Measurements from ENCODE around the gene EXOC2. TPM values are rescaled to one million over a fixed set of nuclear protein-coding genes. Genes with fewer than 3 reads are reported as not detected.

Gene EXOC2
- total RNA-seq, 1 experiment from 2014 or later = 67.3 TPM

- in situ Hi-C loops (cut with HindIII; ENCODE audit: low pct_unique_long_range_greater_than_20kb, low sequenced_read_pairs) = no loop called here
- DNase-seq (ENCODE audit: low read depth, low spot score) = no peak
These were observed 164.8 kb downstream of the EXOC2 start for GRCh38 chr6:527989-528673.

- DNase-seq (ENCODE audit: low read depth, low spot score) = peak; percentile 43
- in situ Hi-C loops (cut with HindIII; ENCODE audit: low pct_unique_long_range_greater_than_20kb, low sequenced_read_pairs) = no loop called here
These were observed 168.1 kb downstream of the EXOC2 start for GRCh38 chr6:524803-525202.

GRCh38 chr6:520820-521219, 172.1 kb downstream of the EXOC2 start:
- in situ Hi-C loops (cut with HindIII; ENCODE audit: low pct_unique_long_range_greater_than_20kb, low sequenced_read_pairs) = no loop called here
- DNase-seq (ENCODE audit: low read depth, low spot score) = no peak

GRCh38 chr6:518218-518617, 174.7 kb downstream of the EXOC2 start:
- in situ Hi-C loops (cut with HindIII; ENCODE audit: low pct_unique_long_range_greater_than_20kb, low sequenced_read_pairs) = no loop called here
- no peak for DNase-seq (ENCODE audit: low read depth, low spot score)

GRCh38 chr6:516213-516612, 176.7 kb downstream of the EXOC2 start:
- DNase-seq (ENCODE audit: low read depth, low spot score) = no peak
- in situ Hi-C loops (cut with HindIII; ENCODE audit: low pct_unique_long_range_greater_than_20kb, low sequenced_read_pairs) = no loop called here

- no peak for DNase-seq (ENCODE audit: low read depth, low spot score)
- in situ Hi-C loops (cut with HindIII; ENCODE audit: low pct_unique_long_range_greater_than_20kb, low sequenced_read_pairs) = no loop called here
These were observed 177.7 kb downstream of the EXOC2 start for GRCh38 chr6:515267-515666.

- DNase-seq (ENCODE audit: low read depth, low spot score) = no peak
- in situ Hi-C loops (cut with HindIII; ENCODE audit: low pct_unique_long_range_greater_than_20kb, low sequenced_read_pairs) = no loop called here
These were observed 178.5 kb downstream of the EXOC2 start for GRCh38 chr6:514396-514978.

- no peak for DNase-seq (ENCODE audit: low read depth, low spot score)
- in situ Hi-C loops (cut with HindIII; ENCODE audit: low pct_unique_long_range_greater_than_20kb, low sequenced_read_pairs) = no loop called here
These were observed 179.0 kb downstream of the EXOC2 start for GRCh38 chr6:513961-514360.

GRCh38 chr6:513058-513457, 179.9 kb downstream of the EXOC2 start:
- no peak for DNase-seq (ENCODE audit: low read depth, low spot score)
- in situ Hi-C loops (cut with HindIII; ENCODE audit: low pct_unique_long_range_greater_than_20kb, low sequenced_read_pairs) = no loop called here

GRCh38 chr6:511488-512137, 181.3 kb downstream of the EXOC2 start:
- in situ Hi-C loops (cut with HindIII; ENCODE audit: low pct_unique_long_range_greater_than_20kb, low sequenced_read_pairs) = no loop called here
- no peak for DNase-seq (ENCODE audit: low read depth, low spot score)

GRCh38 chr6:509676-510075, 183.3 kb downstream of the EXOC2 start:
- DNase-seq (ENCODE audit: low read depth, low spot score) = no peak
- in situ Hi-C loops (cut with HindIII; ENCODE audit: low pct_unique_long_range_greater_than_20kb, low sequenced_read_pairs) = no loop called here

- no peak for DNase-seq (ENCODE audit: low read depth, low spot score)
- in situ Hi-C loops (cut with HindIII; ENCODE audit: low pct_unique_long_range_greater_than_20kb, low sequenced_read_pairs) = no loop called here
These were observed 184.3 kb downstream of the EXOC2 start for GRCh38 chr6:508614-509013.

GRCh38 chr6:508006-508405, 184.9 kb downstream of the EXOC2 start:
- in situ Hi-C loops (cut with HindIII; ENCODE audit: low pct_unique_long_range_greater_than_20kb, low sequenced_read_pairs) = no loop called here
- no peak for DNase-seq (ENCODE audit: low read depth, low spot score)

- DNase-seq (ENCODE audit: low read depth, low spot score) = no peak
- in situ Hi-C loops (cut with HindIII; ENCODE audit: low pct_unique_long_range_greater_than_20kb, low sequenced_read_pairs) = no loop called here
These were observed 185.9 kb downstream of the EXOC2 start for GRCh38 chr6:506920-507622.

- in situ Hi-C loops (cut with HindIII; ENCODE audit: low pct_unique_long_range_greater_than_20kb, low sequenced_read_pairs) = no loop called here
- no peak for DNase-seq (ENCODE audit: low read depth, low spot score)
These were observed 186.4 kb downstream of the EXOC2 start for GRCh38 chr6:506508-506907.

- DNase-seq (ENCODE audit: low read depth, low spot score) = no peak
- in situ Hi-C loops (cut with HindIII; ENCODE audit: low pct_unique_long_range_greater_than_20kb, low sequenced_read_pairs) = no loop called here
These were observed 187.6 kb downstream of the EXOC2 start for GRCh38 chr6:505374-505773.

GRCh38 chr6:504446-504980, 188.4 kb downstream of the EXOC2 start:
- no peak for DNase-seq (ENCODE audit: low read depth, low spot score)
- in situ Hi-C loops (cut with HindIII; ENCODE audit: low pct_unique_long_range_greater_than_20kb, low sequenced_read_pairs) = no loop called here

GRCh38 chr6:503610-504362, 189.2 kb downstream of the EXOC2 start:
- DNase-seq (ENCODE audit: low read depth, low spot score) = no peak
- in situ Hi-C loops (cut with HindIII; ENCODE audit: low pct_unique_long_range_greater_than_20kb, low sequenced_read_pairs) = no loop called here
